ENCODE measurements around the gene MTMR3. TPM values are rescaled to one million over a fixed set of nuclear protein-coding genes. Genes with fewer than 3 reads are reported as not detected.

Gene MTMR3
- total and polyA plus RNA-seq, 8 donors, result 15.5 to 32.5 (median 20.2) TPM

DNA sequence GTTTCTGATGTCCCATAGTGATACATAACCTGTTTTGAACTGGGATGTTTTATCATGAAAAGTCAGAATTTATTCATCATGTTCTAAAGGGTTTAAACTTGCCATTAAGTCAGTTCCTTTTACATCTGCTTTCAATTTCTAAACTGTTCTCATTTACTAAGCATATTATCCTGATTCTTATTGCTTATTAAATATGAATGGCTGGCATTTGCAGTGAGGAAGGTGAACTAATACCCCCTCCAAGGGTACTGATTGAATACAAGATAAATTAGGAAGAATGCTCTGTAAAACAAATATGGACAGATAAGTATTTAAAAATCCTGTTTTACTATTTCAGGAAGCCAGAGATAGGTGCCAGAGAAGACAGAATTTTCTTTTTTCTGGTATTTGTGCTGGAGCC is 126.5 kb downstream of the MTMR3 start:
- no peak for TF ChIP-seq CTCF (IDR thresholded peaks at IDR 0.05)
- no peak for FAIRE-seq
- no peak for DNase-seq
- Histone ChIP-seq H3K4me1 (no peaks in the 10 kb centered on the region), H3K27me3 (no peaks in the 10 kb centered on the region), H3K36me3 (peaks cover 0 to 57% (median 15%) of the 10 kb centered on the region in 3 donors), H3K9me3 (no peaks in the 10 kb centered on the region), H3K27ac (no peak overlapping the region), H3K4me3 (no peak overlapping the region)
- ATAC-seq, result no peak
- intact Hi-C loops (cut with DNase I), result loop anchor here in 1 of 3 donors (10.0 kb wide), 1 partner anchor 315 kb away; no protein-coding TSS in a partner anchor

DNA sequence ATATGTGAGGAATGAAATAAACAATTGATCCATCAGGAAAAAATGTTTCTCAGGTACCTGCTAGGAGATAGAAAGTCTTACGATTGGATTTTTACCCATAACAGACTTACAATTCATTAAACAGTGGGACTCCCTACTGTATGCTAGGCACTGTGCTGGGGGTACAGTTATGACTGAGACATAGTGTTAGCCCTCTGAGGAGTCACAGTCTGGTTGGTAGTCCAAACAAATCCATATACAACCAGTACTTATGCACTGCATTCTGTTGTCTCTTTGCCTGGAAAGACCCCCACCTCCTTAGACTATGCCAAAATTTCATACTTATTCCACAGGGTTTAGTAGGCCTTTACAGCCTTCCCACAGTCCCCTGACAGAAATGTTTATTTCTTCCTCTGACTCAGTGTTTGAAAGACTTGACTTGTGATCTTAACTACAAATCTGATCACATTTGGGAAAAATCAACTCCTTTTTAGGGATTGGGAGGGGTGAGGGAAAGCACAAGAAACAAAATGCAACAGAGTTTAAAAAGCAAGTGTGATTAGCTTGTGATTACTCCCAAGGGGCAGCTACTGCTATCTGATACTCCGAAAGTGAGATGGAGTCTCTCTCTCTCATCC is 127.9 kb downstream of the MTMR3 start:
- FAIRE-seq, result no peak
- no peak for DNase-seq
- no peaks in the 10 kb centered on the region for H3K9me3 ChIP-seq
- intact Hi-C loops (cut with DNase I), result no loop called here
- whole genome bisulfite sequencing, 2 donors, result 32 to 47% methylated on average over 2 of the region's 2 CpGs
- H3K27ac ChIP-seq, result no peak overlapping the region
- H3K4me3 ChIP-seq, result no peak overlapping the region
- H3K36me3 ChIP-seq, result peaks cover 0 to 63% (median 16%) of the 10 kb centered on the region in 3 donors
- TF ChIP-seq CTCF (IDR thresholded peaks at IDR 0.05), result no peak
- no peak for ATAC-seq
- no peaks in the 10 kb centered on the region for H3K27me3 ChIP-seq
- H3K4me1 ChIP-seq, result no peaks in the 10 kb centered on the region

GRCh38 chr22:30013201-30013600 is 130.2 kb downstream of the MTMR3 start:
- Histone ChIP-seq H3K27ac (no peak overlapping the region), H3K36me3 (peaks cover 0 to 67% (median 28%) of the 10 kb centered on the region in 3 donors), H3K4me3 (no peak overlapping the region), H3K9me3 (no peaks in the 10 kb centered on the region), H3K4me1 (no peaks in the 10 kb centered on the region), H3K27me3 (no peaks in the 10 kb centered on the region)
- no peak for DNase-seq
- no peak for TF ChIP-seq CTCF (IDR thresholded peaks at IDR 0.05)
- ATAC-seq, result no peak
- FAIRE-seq, result no peak
- intact Hi-C loops (cut with DNase I), result no loop called here
- 81% methylated on average over 5 of the region's 5 CpGs for WGBS, 2 donors

DNA sequence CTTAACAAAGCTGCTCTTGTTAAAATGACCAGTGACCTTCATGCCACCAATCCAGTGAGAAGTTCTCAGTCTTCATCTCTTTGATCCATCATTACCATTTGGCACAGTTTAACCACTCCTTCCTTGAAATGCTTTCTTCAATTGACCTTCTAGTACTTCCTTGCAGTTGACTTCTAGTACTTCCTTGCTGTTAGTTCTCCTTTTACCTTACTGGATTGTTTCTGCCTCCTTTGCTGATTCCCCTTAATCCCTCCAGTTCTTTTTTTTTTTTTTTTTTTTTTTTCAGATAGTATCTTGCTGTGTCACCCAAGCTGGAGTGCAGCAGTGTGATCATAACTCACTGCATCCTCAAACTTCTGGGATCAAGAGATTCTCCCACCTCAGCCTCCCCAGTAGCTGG is 131.3 kb downstream of the MTMR3 start:
- ATAC-seq, result no peak
- H3K27me3 ChIP-seq, result no peaks in the 10 kb centered on the region
- no peak overlapping the region for H3K27ac ChIP-seq
- no peak for FAIRE-seq
- peaks cover 0 to 66% (median 23%) of the 10 kb centered on the region in 3 donors for H3K36me3 ChIP-seq
- no peak for DNase-seq
- H3K4me3 ChIP-seq, result no peak overlapping the region
- no peaks in the 10 kb centered on the region for H3K4me1 ChIP-seq
- no peak for TF ChIP-seq CTCF (IDR thresholded peaks at IDR 0.05)
- intact Hi-C loops (cut with DNase I), result no loop called here
- H3K9me3 ChIP-seq, result no peaks in the 10 kb centered on the region

DNA sequence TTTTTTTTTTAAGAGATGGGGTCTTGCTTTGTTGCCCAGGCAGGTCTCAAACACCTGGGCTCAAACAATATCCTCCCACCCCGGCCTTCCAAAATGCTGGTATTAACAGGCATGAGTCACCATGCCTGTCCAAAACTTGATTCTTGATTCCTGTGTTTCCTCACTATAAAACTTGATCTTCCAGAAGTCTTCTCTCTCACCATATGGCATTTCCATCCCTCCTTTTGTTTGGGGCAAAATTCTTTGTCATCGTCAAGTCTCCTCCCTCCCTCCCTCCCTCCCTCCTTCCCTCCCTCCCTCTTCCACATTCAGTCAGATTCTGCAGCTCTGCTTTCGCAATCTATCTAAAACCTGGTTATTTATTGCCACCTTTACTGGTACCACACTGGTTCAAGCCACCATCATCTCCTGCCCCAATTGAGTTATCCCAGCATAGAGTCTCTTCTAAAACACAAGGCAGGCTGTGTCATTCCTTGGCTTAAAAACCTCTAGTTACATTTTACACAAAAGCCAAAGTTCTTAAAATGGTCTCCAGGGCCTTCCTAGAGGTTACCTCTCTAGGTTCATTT is 132.3 kb downstream of the MTMR3 start:
- no peak for TF ChIP-seq CTCF (IDR thresholded peaks at IDR 0.05)
- Histone ChIP-seq H3K27ac (no peak overlapping the region), H3K9me3 (no peaks in the 10 kb centered on the region), H3K36me3 (peaks cover 0 to 67% (median 16%) of the 10 kb centered on the region in 3 donors), H3K4me1 (no peaks in the 10 kb centered on the region), H3K4me3 (no peak overlapping the region), H3K27me3 (no peaks in the 10 kb centered on the region)
- no peak for FAIRE-seq
- intact Hi-C loops (cut with DNase I), result no loop called here
- WGBS, 2 donors, result 90 to 92% methylated on average over 3 of the region's 3 CpGs
- ATAC-seq, result no peak
- DNase-seq, result no peak
